Retinal pigment epithelial cell (primary cell): ENCODE results near the gene KDM2A.
"Not testable (repeated sequence)": the region's sequence is repeated elsewhere in the genome, so short reads cannot be mapped to it uniquely, and the experiment has no call there.

Source experiments
- DNase-seq: peaks from one replicate; pipeline ENCODE4 v3.0.0-alpha.2; 2010; ENCODE audit warnings: low read depth
- H3K4me3 ChIP-seq: 2 replicates; pipeline ENCODE4 v1.5.1; 2011; ENCODE audit warnings: mild to moderate bottlenecking, low read length, control low read depth, moderate library complexity
- CTCF ChIP-seq: conservative IDR thresholded peaks from 2 replicates; pipeline ENCODE4 v1.5.1; 2011; ENCODE audit warnings: low read depth, low read length, control low read depth, inconsistent platforms

The KDM2A gene

GRCh38 chr11:67158221-67158620 lies 39.2 kb downstream of the KDM2A start:
- no peak for DNase-seq
- no peak overlapping the region for H3K4me3 ChIP-seq
- no peak for TF ChIP-seq CTCF

GRCh38 chr11:67160045-67160444 lies 41.0 kb downstream of the KDM2A start:
- DNase-seq = no peak
- no peak for TF ChIP-seq CTCF
- no peak overlapping the region for H3K4me3 ChIP-seq

GRCh38 chr11:67160872-67161783 lies 42.1 kb downstream of the KDM2A start:
- TF ChIP-seq CTCF = no peak

GRCh38 chr11:67163006-67163405 lies 43.9 kb downstream of the KDM2A start:
- TF ChIP-seq CTCF = no peak
- DNase-seq = no peak

More at GRCh38 chr11:67160872-67161783, 42.1 kb downstream of the KDM2A start:
- no peak for DNase-seq
- no peak overlapping the region for H3K4me3 ChIP-seq

GRCh38 chr11:67165623-67166022 lies 46.6 kb downstream of the KDM2A start:
- no peak for DNase-seq
- TF ChIP-seq CTCF = no peak
- no peak overlapping the region for H3K4me3 ChIP-seq

More at GRCh38 chr11:67163006-67163405, 43.9 kb downstream of the KDM2A start:
- no peak overlapping the region for H3K4me3 ChIP-seq

GRCh38 chr11:67167091-67167490 lies 48.0 kb downstream of the KDM2A start:
- no peak for TF ChIP-seq CTCF
- DNase-seq = no peak
- no peak overlapping the region for H3K4me3 ChIP-seq

- no peak for DNase-seq
- no peak overlapping the region for H3K4me3 ChIP-seq
- TF ChIP-seq CTCF = no peak
Observed at GRCh38 chr11:67167719-67168118, 48.7 kb downstream of the KDM2A start.

GRCh38 chr11:67168911-67169310 lies 49.8 kb downstream of the KDM2A start:
- not testable (repeated sequence) for DNase-seq

More at GRCh38 chr11:67168911-67169310, 49.8 kb downstream of the KDM2A start:
- not testable (repeated sequence) for H3K4me3 ChIP-seq
